SK-N-SH (cell line): ENCODE measurements around the gene DOCK3. TPM values are rescaled to one million over a fixed set of nuclear protein-coding genes. Genes with fewer than 3 reads are reported as not detected.

Experiments
- CTCF ChIA-PET: fragments of 300-600, 350-600 bp; formaldehyde crosslinking; extraction: SDS; loops from one replicate; lab custom pipeline; 2021; lab: Yijun Ruan, JAX
- POLR2A ChIA-PET: fragments of 350-600 bp; sonication (Branson Sonifier 250); formaldehyde crosslinking; extraction: SDS; loops from one replicate; lab custom pipeline; 2020; ENCODE audit warnings: antibody characterized with exemption, inconsistent platforms; lab: Yijun Ruan, JAX
- DNase-seq: peaks from one replicate; pipeline ENCODE4 v3.0.0; 2012
- H2AFZ ChIP-seq: fragments of 200-600 bp; sonication (generic); 2 replicates; pipeline ENCODE4 v1.8.1; 2016; ENCODE audit warnings: antibody characterized with exemption, mild to moderate bottlenecking, low read depth
- H3F3A ChIP-seq: fragments of 200-600 bp; sonication (generic); replicated peaks from 2 replicates; pipeline ENCODE3; 2016; ENCODE audit warnings: antibody characterized with exemption, mild to moderate bottlenecking; ENCODE audit not compliant: insufficient read depth
- H3K27ac ChIP-seq, 2 experiments: fragments of 200-500 bp in 1 of 2; fragments of 200-600 bp in 1 of 2; sonication (Bioruptor generic) in 1 of 2; sonication (generic), shearing (Covaris generic) in 1 of 2; 2 replicates each; pipeline versions ENCODE4 v1.5.1 to v1.6.1; 2014 to 2016; ENCODE audit warnings: low read depth in 2 of 2, inconsistent platforms in 1 of 2, low read length in 1 of 2, mild to moderate bottlenecking in 1 of 2, mixed read lengths in 1 of 2
- H3K27me3 ChIP-seq: fragments of 200-600 bp; sonication (generic), shearing (Covaris generic); 2 replicates; pipeline ENCODE4 v1.6.1; 2016; ENCODE audit warnings: mixed run types; ENCODE audit not compliant: insufficient read depth
- H3K36me3 ChIP-seq, 2 experiments: fragments of 200-500 bp in 1 of 2; fragments of 200-600 bp in 1 of 2; sonication (Bioruptor generic) in 1 of 2; sonication (generic) in 1 of 2; replicated peaks in 1 of 2; 2 replicates each; pipeline versions ENCODE3 to v1.5.1; 2014 to 2016; ENCODE audit warnings: low read length in 1 of 2, mild to moderate bottlenecking in 1 of 2; ENCODE audit not compliant: insufficient read depth in 2 of 2, control insufficient read depth in 1 of 2
- H3K4me1 ChIP-seq, 2 experiments: fragments of 200-500 bp in 1 of 2; fragments of 200-600 bp in 1 of 2; sonication (Bioruptor generic) in 1 of 2; sonication (generic), shearing (Covaris generic) in 1 of 2; 2 replicates each; pipeline versions ENCODE4 v1.5.1 to v1.6.1; 2014 to 2016; ENCODE audit warnings: low read depth in 1 of 2, low read length in 1 of 2, mixed run types in 1 of 2; ENCODE audit not compliant: insufficient read depth in 2 of 2, control insufficient read depth in 1 of 2
- H3K4me2 ChIP-seq: fragments of 200-600 bp; sonication (generic), shearing (Covaris generic); 2 replicates; pipeline ENCODE4 v1.6.1; 2017; ENCODE audit warnings: mixed run types
- H3K4me3 ChIP-seq, 2 experiments: fragments of 200-500 bp in 1 of 2; fragments of 200-600 bp in 1 of 2; sonication (Bioruptor generic) in 1 of 2; sonication (generic), shearing (Covaris generic) in 1 of 2; 2 replicates each; pipeline versions ENCODE4 v1.5.1 to v1.8.1; 2014 to 2016; ENCODE audit warnings: low read depth in 2 of 2, inconsistent platforms in 1 of 2, low read length in 1 of 2, mild to moderate bottlenecking in 1 of 2, mixed read lengths in 1 of 2, moderate library complexity in 1 of 2
- H3K79me2 ChIP-seq: fragments of 200-600 bp; sonication (generic); 2 replicates; pipeline ENCODE4 v1.8.1; 2017; ENCODE audit warnings: mild to moderate bottlenecking; ENCODE audit not compliant: insufficient read depth
- H3K9ac ChIP-seq: fragments of 200-600 bp; sonication (generic); 2 replicates; pipeline ENCODE4 v1.6.1; 2017; ENCODE audit warnings: mixed run types
- H3K9me2 ChIP-seq: fragments of 200-600 bp; sonication (generic); 2 replicates; pipeline ENCODE4 v1.6.1; 2017; ENCODE audit warnings: mixed run types
- H3K9me3 ChIP-seq: fragments of 200-600 bp; sonication (generic); 2 replicates; pipeline ENCODE4 v1.6.1; 2017; ENCODE audit warnings: mixed run types, mild to moderate bottlenecking, moderate library complexity
- H4K20me1 ChIP-seq: fragments of 200-600 bp; sonication (generic); 2 replicates; pipeline ENCODE4 v1.6.1; 2017; ENCODE audit warnings: mild to moderate bottlenecking, mixed run types; ENCODE audit not compliant: insufficient read depth
- EP300 ChIP-seq, 2 experiments: IDR thresholded peaks; 2 replicates each; pipeline versions ENCODE4 v1.4.0 to v1.6.1; 2012; ENCODE audit warnings: borderline replicate concordance in 1 of 2, low read depth in 1 of 2, low read length in 1 of 2
- EZH2phosphoT487 ChIP-seq: fragments of 200-600 bp; sonication (generic); IDR thresholded peaks from 2 replicates; pipeline ENCODE4 v1.6.1; 2017; ENCODE audit warnings: low read depth, mixed run types, mild to moderate bottlenecking, antibody characterized with exemption, moderate library complexity, borderline replicate concordance
- GABPA ChIP-seq: IDR thresholded peaks from 2 replicates; pipeline ENCODE4 v1.4.0; 2012; ENCODE audit warnings: low read depth, mild to moderate bottlenecking
- GATA2 ChIP-seq: sonication (generic); formaldehyde crosslinking; IDR thresholded peaks from 2 replicates; pipeline ENCODE4 v1.5.0; 2020; ENCODE audit warnings: mild to moderate bottlenecking, missing genetic modification reagents
- NFIC ChIP-seq: IDR thresholded peaks from 2 replicates; pipeline ENCODE4 v1.4.0; 2012; ENCODE audit warnings: borderline replicate concordance
- RAD21 ChIP-seq: IDR thresholded peaks from 2 replicates; pipeline ENCODE4 v1.6.1; 2012; ENCODE audit warnings: mild to moderate bottlenecking, low read length
- RCOR1 ChIP-seq: fragments of 150-350 bp; IDR thresholded peaks from 2 replicates; pipeline ENCODE4 v1.6.1; 2017; ENCODE audit warnings: antibody characterized with exemption, low read length
- RFX5 ChIP-seq: IDR thresholded peaks from 2 replicates; pipeline ENCODE4 v1.6.1; 2012; ENCODE audit warnings: mild to moderate bottlenecking, improper control_type of control experiment, low read length
- RXRA ChIP-seq: IDR thresholded peaks from 2 replicates; pipeline ENCODE4 v1.4.0; 2012; ENCODE audit warnings: low read depth, mild to moderate bottlenecking, borderline replicate concordance
- SIN3A ChIP-seq: IDR thresholded peaks from 2 replicates; pipeline ENCODE4 v1.6.1; 2012; ENCODE audit warnings: low read depth, mild to moderate bottlenecking, low read length, moderate library complexity, borderline replicate concordance
- TAF1 ChIP-seq: IDR thresholded peaks from 2 replicates; pipeline ENCODE4 v1.6.1; 2012; ENCODE audit warnings: low read depth, mild to moderate bottlenecking, low read length, moderate library complexity, borderline replicate concordance
- TEAD4 ChIP-seq: IDR thresholded peaks from 2 replicates; pipeline ENCODE4 v1.4.0; 2012; ENCODE audit warnings: mild to moderate bottlenecking, borderline replicate concordance; ENCODE audit not compliant: insufficient read depth
- YY1 ChIP-seq: IDR thresholded peaks from 2 replicates; pipeline ENCODE4 v1.4.0; 2012; ENCODE audit warnings: low read depth, mild to moderate bottlenecking
- WGBS: methylation state at CpG from one replicate; pipeline ENCODE4 v1.1.6; 2017; ENCODE audit warnings: low lambda C conversion rate; 5-methylcytosine and 5-hydroxymethylcytosine counted together
- polyA plus RNA-seq, 3 experiments: library from polyadenylated mRNA; depleted of rRNA; stranded (reverse); fragments of >200 nt; gene quantifications; 2 replicates each; pipeline ENCODE4 v1.2.3, GENCODE V29; 2012
- TF ChIP-seq, protein P1 (sequence below): IDR thresholded peaks from 2 replicates; pipeline ENCODE4 v1.4.0; 2012; ENCODE audit warnings: low read depth
- TF ChIP-seq, protein P2 (sequence below): fragments of 200-600 bp; sonication (generic); IDR thresholded peaks from 2 replicates; pipeline ENCODE4 v1.6.1; 2017; ENCODE audit warnings: antibody characterized with exemption, mild to moderate bottlenecking, moderate library complexity
- TF ChIP-seq, protein P3 (sequence below): IDR thresholded peaks from 2 replicates; pipeline ENCODE4 v1.4.0; 2012; ENCODE audit warnings: low read depth, borderline replicate concordance
- TF ChIP-seq, protein P4 (sequence below): fragments of 150-350 bp; IDR thresholded peaks from 2 replicates; pipeline ENCODE4 v1.6.1; 2016; ENCODE audit warnings: mild to moderate bottlenecking, low read depth, low read length
- TF ChIP-seq, protein P5 (sequence below): fragments of 150-350 bp; IDR thresholded peaks from 2 replicates; pipeline ENCODE4 v1.6.1; 2017; ENCODE audit warnings: antibody characterized with exemption, low read length, low read depth, borderline replicate concordance

Gene DOCK3
- polyA plus RNA-seq, 1 of the 3 experiments (the other 2 are of a cell fraction) = 0.05 TPM

DNA sequence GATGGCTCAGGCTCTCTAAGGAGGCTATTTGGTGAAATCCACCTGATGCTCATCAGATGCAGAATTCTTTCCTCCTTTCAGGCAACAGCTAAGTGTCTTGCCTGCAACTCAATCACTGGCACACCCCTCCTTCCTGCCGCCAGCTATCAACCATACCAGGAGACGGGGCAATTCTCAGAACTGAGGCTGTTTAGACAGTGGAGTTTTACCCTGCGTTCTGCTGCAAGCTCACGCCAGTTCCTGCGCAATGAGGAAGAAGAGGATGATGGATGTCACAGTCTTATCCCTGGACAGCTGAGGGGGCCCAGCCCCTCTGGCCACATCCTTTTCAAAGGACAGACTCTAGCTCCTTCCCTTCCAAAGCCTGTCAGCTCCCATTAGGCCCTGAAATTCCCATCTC is 703.3 kb downstream of the DOCK3 start:
- Histone ChIP-seq H3K4me3 (no peak overlapping the region), H2AFZ (no peak overlapping the region), H3F3A (no peaks in the 10 kb centered on the region), H3K27me3 (no peaks in the 10 kb centered on the region; the same call in 1 of the 2 replicates), H3K4me2 (no peak overlapping the region), H3K79me2 (peaks cover under 1% of the 10 kb centered on the region; the same call in 1 of the 2 replicates), H4K20me1 (no peaks in the 10 kb centered on the region), H3K27ac (no peak overlapping the region), H3K36me3 (no peaks in the 10 kb centered on the region), H3K4me1 (no peaks in the 10 kb centered on the region; a peak in 1 of 4 replicates), H3K9me3 (no peaks in the 10 kb centered on the region), H3K9ac (no peak overlapping the region), H3K9me2 (no peaks in the 10 kb centered on the region)
- no peak for DNase-seq
- 86% methylated on average over 5 of the region's 5 CpGs for WGBS
- TF ChIP-seq, protein P1, sequence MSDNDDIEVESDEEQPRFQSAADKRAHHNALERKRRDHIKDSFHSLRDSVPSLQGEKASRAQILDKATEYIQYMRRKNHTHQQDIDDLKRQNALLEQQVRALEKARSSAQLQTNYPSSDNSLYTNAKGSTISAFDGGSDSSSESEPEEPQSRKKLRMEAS = no peak
- TF ChIP-seq, protein P2, sequence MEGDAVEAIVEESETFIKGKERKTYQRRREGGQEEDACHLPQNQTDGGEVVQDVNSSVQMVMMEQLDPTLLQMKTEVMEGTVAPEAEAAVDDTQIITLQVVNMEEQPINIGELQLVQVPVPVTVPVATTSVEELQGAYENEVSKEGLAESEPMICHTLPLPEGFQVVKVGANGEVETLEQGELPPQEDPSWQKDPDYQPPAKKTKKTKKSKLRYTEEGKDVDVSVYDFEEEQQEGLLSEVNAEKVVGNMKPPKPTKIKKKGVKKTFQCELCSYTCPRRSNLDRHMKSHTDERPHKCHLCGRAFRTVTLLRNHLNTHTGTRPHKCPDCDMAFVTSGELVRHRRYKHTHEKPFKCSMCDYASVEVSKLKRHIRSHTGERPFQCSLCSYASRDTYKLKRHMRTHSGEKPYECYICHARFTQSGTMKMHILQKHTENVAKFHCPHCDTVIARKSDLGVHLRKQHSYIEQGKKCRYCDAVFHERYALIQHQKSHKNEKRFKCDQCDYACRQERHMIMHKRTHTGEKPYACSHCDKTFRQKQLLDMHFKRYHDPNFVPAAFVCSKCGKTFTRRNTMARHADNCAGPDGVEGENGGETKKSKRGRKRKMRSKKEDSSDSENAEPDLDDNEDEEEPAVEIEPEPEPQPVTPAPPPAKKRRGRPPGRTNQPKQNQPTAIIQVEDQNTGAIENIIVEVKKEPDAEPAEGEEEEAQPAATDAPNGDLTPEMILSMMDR = no peak
- TF ChIP-seq RXRA (no peak), RCOR1 (no peak), TEAD4 (no peak)
- TF ChIP-seq, protein P3, sequence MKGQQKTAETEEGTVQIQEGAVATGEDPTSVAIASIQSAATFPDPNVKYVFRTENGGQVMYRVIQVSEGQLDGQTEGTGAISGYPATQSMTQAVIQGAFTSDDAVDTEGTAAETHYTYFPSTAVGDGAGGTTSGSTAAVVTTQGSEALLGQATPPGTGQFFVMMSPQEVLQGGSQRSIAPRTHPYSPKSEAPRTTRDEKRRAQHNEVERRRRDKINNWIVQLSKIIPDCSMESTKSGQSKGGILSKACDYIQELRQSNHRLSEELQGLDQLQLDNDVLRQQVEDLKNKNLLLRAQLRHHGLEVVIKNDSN = no peak
- ChIA-PET CTCF (interaction anchor here (0.7 to 6.2 kb wide), 5 partner anchors 9 to 765 kb away, joined by 3 to 53 read pairs (median 12); partner anchors contain the start of gene MAPKAPK3), POLR2A (no interaction called here)

DNA sequence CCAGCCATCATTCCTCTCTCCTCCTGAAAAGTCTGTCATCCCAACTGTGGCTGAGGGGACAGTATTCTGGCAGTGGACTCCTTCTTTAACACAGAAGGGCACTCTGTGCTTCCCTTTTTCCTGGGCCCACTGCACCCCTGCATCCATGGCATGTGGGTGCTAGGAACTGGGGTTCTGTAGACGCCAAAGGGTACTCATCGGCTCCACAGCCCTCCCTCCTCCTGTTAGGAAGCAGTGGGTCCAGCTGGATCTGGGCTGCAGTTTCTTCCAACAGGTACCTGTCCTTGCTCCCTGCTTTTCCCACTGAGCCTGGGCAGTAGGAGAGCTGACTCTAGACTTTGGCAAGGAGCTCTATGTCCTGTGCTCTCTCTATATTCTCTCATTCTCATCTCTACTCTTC is 704.0 kb downstream of the DOCK3 start:
- H3K9ac ChIP-seq = no peak overlapping the region
- H3K4me1 ChIP-seq = peaks cover 5 to 6% of the 10 kb centered on the region in 2 experiments; a peak in 3 of 4 replicates
- H4K20me1 ChIP-seq = no peaks in the 10 kb centered on the region
- no peak overlapping the region for H3K4me3 ChIP-seq
- ChIA-PET CTCF (interaction anchor here (2.4 to 6.2 kb wide), 3 partner anchors 10 to 763 kb away, joined by 6 to 53 read pairs (median 37); partner anchors contain the start of gene MAPKAPK3), POLR2A (no interaction called here)
- H3K79me2 ChIP-seq = peaks cover 7% of the 10 kb centered on the region
- no peaks in the 10 kb centered on the region; the same call in 1 of the 2 replicates for H3K27me3 ChIP-seq
- H3K27ac ChIP-seq = no peak overlapping the region
- no peak overlapping the region for H2AFZ ChIP-seq
- no peaks in the 10 kb centered on the region for H3K9me2 ChIP-seq
- no peaks in the 10 kb centered on the region for H3F3A ChIP-seq
- H3K9me3 ChIP-seq = no peaks in the 10 kb centered on the region
- H3K36me3 ChIP-seq = no peaks in the 10 kb centered on the region
- DNase-seq = no peak
- WGBS = 86% methylated on average over 1 of the region's 2 CpGs
- no peak overlapping the region for H3K4me2 ChIP-seq
- TF ChIP-seq GABPA (no peak), TAF1 (no peak), RFX5 (no peak), NFIC (no peak), EP300 (IDR thresholded peaks at IDR 0.05; ENCODE audit: borderline replicate concordance in 1 of 2, low read depth in 1 of 2, low read length in 1 of 2) (no peak), EZH2phosphoT487 (no peak), RAD21 (no peak), YY1 (no peak), RXRA (no peak), SIN3A (no peak), GATA2 (CRISPR knock-in tag) (no peak), RCOR1 (no peak), TEAD4 (no peak)
- TF ChIP-seq, protein P3 = no peak
- TF ChIP-seq, protein P4, sequence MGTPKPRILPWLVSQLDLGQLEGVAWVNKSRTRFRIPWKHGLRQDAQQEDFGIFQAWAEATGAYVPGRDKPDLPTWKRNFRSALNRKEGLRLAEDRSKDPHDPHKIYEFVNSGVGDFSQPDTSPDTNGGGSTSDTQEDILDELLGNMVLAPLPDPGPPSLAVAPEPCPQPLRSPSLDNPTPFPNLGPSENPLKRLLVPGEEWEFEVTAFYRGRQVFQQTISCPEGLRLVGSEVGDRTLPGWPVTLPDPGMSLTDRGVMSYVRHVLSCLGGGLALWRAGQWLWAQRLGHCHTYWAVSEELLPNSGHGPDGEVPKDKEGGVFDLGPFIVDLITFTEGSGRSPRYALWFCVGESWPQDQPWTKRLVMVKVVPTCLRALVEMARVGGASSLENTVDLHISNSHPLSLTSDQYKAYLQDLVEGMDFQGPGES = no peak
- TF ChIP-seq, protein P5, sequence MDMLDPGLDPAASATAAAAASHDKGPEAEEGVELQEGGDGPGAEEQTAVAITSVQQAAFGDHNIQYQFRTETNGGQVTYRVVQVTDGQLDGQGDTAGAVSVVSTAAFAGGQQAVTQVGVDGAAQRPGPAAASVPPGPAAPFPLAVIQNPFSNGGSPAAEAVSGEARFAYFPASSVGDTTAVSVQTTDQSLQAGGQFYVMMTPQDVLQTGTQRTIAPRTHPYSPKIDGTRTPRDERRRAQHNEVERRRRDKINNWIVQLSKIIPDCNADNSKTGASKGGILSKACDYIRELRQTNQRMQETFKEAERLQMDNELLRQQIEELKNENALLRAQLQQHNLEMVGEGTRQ = no peak
- TF ChIP-seq, protein P1 = no peak
